SK-N-SH (cell line): ENCODE measurements around the gene IQCE. TPM values are rescaled to one million over a fixed set of nuclear protein-coding genes. Genes with fewer than 3 reads are reported as not detected.

ENCODE experiments used
- CTCF ChIA-PET: fragments of 300-600, 350-600 bp; formaldehyde crosslinking; extraction: SDS; loops from one replicate; lab custom pipeline; 2021; lab: Yijun Ruan, JAX
- POLR2A ChIA-PET: fragments of 350-600 bp; sonication (Branson Sonifier 250); formaldehyde crosslinking; extraction: SDS; loops from one replicate; lab custom pipeline; 2020; ENCODE audit warnings: antibody characterized with exemption, inconsistent platforms; lab: Yijun Ruan, JAX
- DNase-seq: peaks from one replicate; pipeline ENCODE4 v3.0.0; 2012
- H2AFZ ChIP-seq: fragments of 200-600 bp; sonication (generic); 2 replicates; pipeline ENCODE4 v1.8.1; 2016; ENCODE audit warnings: antibody characterized with exemption, mild to moderate bottlenecking, low read depth
- H3F3A ChIP-seq: fragments of 200-600 bp; sonication (generic); replicated peaks from 2 replicates; pipeline ENCODE3; 2016; ENCODE audit warnings: antibody characterized with exemption, mild to moderate bottlenecking; ENCODE audit not compliant: insufficient read depth
- H3K27ac ChIP-seq, 2 experiments: fragments of 200-500 bp in 1 of 2; fragments of 200-600 bp in 1 of 2; sonication (Bioruptor generic) in 1 of 2; sonication (generic), shearing (Covaris generic) in 1 of 2; 2 replicates each; pipeline versions ENCODE4 v1.5.1 to v1.6.1; 2014 to 2016; ENCODE audit warnings: low read depth in 2 of 2, inconsistent platforms in 1 of 2, low read length in 1 of 2, mild to moderate bottlenecking in 1 of 2, mixed read lengths in 1 of 2
- H3K27me3 ChIP-seq: fragments of 200-600 bp; sonication (generic), shearing (Covaris generic); 2 replicates; pipeline ENCODE4 v1.6.1; 2016; ENCODE audit warnings: mixed run types; ENCODE audit not compliant: insufficient read depth
- H3K36me3 ChIP-seq, 2 experiments: fragments of 200-500 bp in 1 of 2; fragments of 200-600 bp in 1 of 2; sonication (Bioruptor generic) in 1 of 2; sonication (generic) in 1 of 2; replicated peaks in 1 of 2; 2 replicates each; pipeline versions ENCODE3 to v1.5.1; 2014 to 2016; ENCODE audit warnings: low read length in 1 of 2, mild to moderate bottlenecking in 1 of 2; ENCODE audit not compliant: insufficient read depth in 2 of 2, control insufficient read depth in 1 of 2
- H3K4me1 ChIP-seq, 2 experiments: fragments of 200-500 bp in 1 of 2; fragments of 200-600 bp in 1 of 2; sonication (Bioruptor generic) in 1 of 2; sonication (generic), shearing (Covaris generic) in 1 of 2; 2 replicates each; pipeline versions ENCODE4 v1.5.1 to v1.6.1; 2014 to 2016; ENCODE audit warnings: low read depth in 1 of 2, low read length in 1 of 2, mixed run types in 1 of 2; ENCODE audit not compliant: insufficient read depth in 2 of 2, control insufficient read depth in 1 of 2
- H3K4me2 ChIP-seq: fragments of 200-600 bp; sonication (generic), shearing (Covaris generic); 2 replicates; pipeline ENCODE4 v1.6.1; 2017; ENCODE audit warnings: mixed run types
- H3K4me3 ChIP-seq, 2 experiments: fragments of 200-500 bp in 1 of 2; fragments of 200-600 bp in 1 of 2; sonication (Bioruptor generic) in 1 of 2; sonication (generic), shearing (Covaris generic) in 1 of 2; 2 replicates each; pipeline versions ENCODE4 v1.5.1 to v1.8.1; 2014 to 2016; ENCODE audit warnings: low read depth in 2 of 2, inconsistent platforms in 1 of 2, low read length in 1 of 2, mild to moderate bottlenecking in 1 of 2, mixed read lengths in 1 of 2, moderate library complexity in 1 of 2
- H3K79me2 ChIP-seq: fragments of 200-600 bp; sonication (generic); 2 replicates; pipeline ENCODE4 v1.8.1; 2017; ENCODE audit warnings: mild to moderate bottlenecking; ENCODE audit not compliant: insufficient read depth
- H3K9ac ChIP-seq: fragments of 200-600 bp; sonication (generic); 2 replicates; pipeline ENCODE4 v1.6.1; 2017; ENCODE audit warnings: mixed run types
- H3K9me2 ChIP-seq: fragments of 200-600 bp; sonication (generic); 2 replicates; pipeline ENCODE4 v1.6.1; 2017; ENCODE audit warnings: mixed run types
- H3K9me3 ChIP-seq: fragments of 200-600 bp; sonication (generic); 2 replicates; pipeline ENCODE4 v1.6.1; 2017; ENCODE audit warnings: mixed run types, mild to moderate bottlenecking, moderate library complexity
- H4K20me1 ChIP-seq: fragments of 200-600 bp; sonication (generic); 2 replicates; pipeline ENCODE4 v1.6.1; 2017; ENCODE audit warnings: mild to moderate bottlenecking, mixed run types; ENCODE audit not compliant: insufficient read depth
- CTCF ChIP-seq: fragments of 200-600 bp; sonication (generic); IDR thresholded peaks from 2 replicates; pipeline ENCODE4 v1.6.1; 2017; ENCODE audit warnings: antibody characterized with exemption, mild to moderate bottlenecking, moderate library complexity
- ELF1 ChIP-seq: IDR thresholded peaks from 2 replicates; pipeline ENCODE4 v1.4.0; 2012
- JUND ChIP-seq: IDR thresholded peaks from 2 replicates; pipeline ENCODE4 v1.4.0; 2012
- MXI1 ChIP-seq: IDR thresholded peaks from 2 replicates; pipeline ENCODE4 v1.6.1; 2012; ENCODE audit warnings: mild to moderate bottlenecking, low read depth, low read length, improper control_type of control experiment
- NFIC ChIP-seq: IDR thresholded peaks from 2 replicates; pipeline ENCODE4 v1.4.0; 2012; ENCODE audit warnings: borderline replicate concordance
- NRF1 ChIP-seq: IDR thresholded peaks from 2 replicates; pipeline ENCODE4 v1.6.1; 2012; ENCODE audit warnings: low read depth, mild to moderate bottlenecking, low read length
- PBX3 ChIP-seq: IDR thresholded peaks from 2 replicates; pipeline ENCODE4; 2012
- RFX5 ChIP-seq: IDR thresholded peaks from 2 replicates; pipeline ENCODE4 v1.6.1; 2012; ENCODE audit warnings: mild to moderate bottlenecking, improper control_type of control experiment, low read length
- RXRA ChIP-seq: IDR thresholded peaks from 2 replicates; pipeline ENCODE4 v1.4.0; 2012; ENCODE audit warnings: low read depth, mild to moderate bottlenecking, borderline replicate concordance
- TEAD4 ChIP-seq: IDR thresholded peaks from 2 replicates; pipeline ENCODE4 v1.4.0; 2012; ENCODE audit warnings: mild to moderate bottlenecking, borderline replicate concordance; ENCODE audit not compliant: insufficient read depth
- USF1 ChIP-seq: IDR thresholded peaks from 2 replicates; pipeline ENCODE4 v1.4.0; 2012; ENCODE audit warnings: low read depth, borderline replicate concordance
- USF2 ChIP-seq: fragments of 150-350 bp; IDR thresholded peaks from 2 replicates; pipeline ENCODE4 v1.6.1; 2017; ENCODE audit warnings: antibody characterized with exemption, low read length, low read depth, borderline replicate concordance
- WGBS: methylation state at CpG from one replicate; pipeline ENCODE4 v1.1.6; 2017; ENCODE audit warnings: low lambda C conversion rate; 5-methylcytosine and 5-hydroxymethylcytosine counted together
- polyA plus RNA-seq, 3 experiments: library from polyadenylated mRNA; depleted of rRNA; stranded (reverse); fragments of >200 nt; gene quantifications; 2 replicates each; pipeline ENCODE4 v1.2.3, GENCODE V29; 2012

Gene IQCE
- polyA plus RNA-seq, 1 of the 3 experiments (the other 2 are of a cell fraction) = 14.4 TPM

- WGBS = 92% methylated on average over 10 of the region's 15 CpGs
- ChIA-PET CTCF (interaction anchor here (1.0 to 2.0 kb wide), 3 partner anchors 10 to 36 kb away, joined by 3 to 8 read pairs (median 5); no protein-coding TSS in a partner anchor), POLR2A (interaction anchor here (0.9 to 1.5 kb wide), 2 partner anchors 10 to 13 kb away, joined by 3 to 8 read pairs; no protein-coding TSS in a partner anchor)
- H3K4me1 ChIP-seq = peaks cover 35 to 77% of the 10 kb centered on the region in 2 experiments; a peak in 3 of 4 replicates
- H3F3A ChIP-seq = peaks cover 12% of the 10 kb centered on the region
- H4K20me1 ChIP-seq = peaks cover 75% of the 10 kb centered on the region
- TF ChIP-seq USF2 (no peak), NFIC (no peak), JUND (no peak), USF1 (no peak)
- H3K4me2 ChIP-seq = peak overlapping the region; percentile 98; the same call in 1 of the 2 replicates
- H3K4me3 ChIP-seq = no peak overlapping the region
- no peak for DNase-seq
- H3K27ac ChIP-seq = peak overlapping the region; percentile 92 to 95; a peak in 2 of 4 replicates
- H3K27me3 ChIP-seq = no peaks in the 10 kb centered on the region
- H3K36me3 ChIP-seq = peaks cover 0 to 21% of the 10 kb centered on the region in 2 experiments
- H2AFZ ChIP-seq = no peak overlapping the region
- H3K9me2 ChIP-seq = no peaks in the 10 kb centered on the region
- H3K9ac ChIP-seq = no peak overlapping the region
- no peaks in the 10 kb centered on the region for H3K9me3 ChIP-seq
- peaks cover 83% of the 10 kb centered on the region for H3K79me2 ChIP-seq
Observed at GRCh38 chr7:2635148-2635668, 76.4 kb downstream of the IQCE start.

GRCh38 chr7:2635810-2636701 is 77.3 kb downstream of the IQCE start:
- Histone ChIP-seq H3F3A (peaks cover 9% of the 10 kb centered on the region), H3K27ac (peak overlapping the region in 1 of 2 experiments; percentile 95; a peak in 1 of 4 replicates), H3K9me2 (no peaks in the 10 kb centered on the region), H3K4me1 (peaks cover 44 to 82% of the 10 kb centered on the region in 2 experiments), H3K79me2 (peaks cover 92% of the 10 kb centered on the region), H3K4me2 (no peak overlapping the region), H3K4me3 (no peak overlapping the region), H3K9me3 (no peaks in the 10 kb centered on the region), H4K20me1 (peaks cover 83% of the 10 kb centered on the region), H3K9ac (no peak overlapping the region), H3K27me3 (no peaks in the 10 kb centered on the region), H3K36me3 (peaks cover 0 to 21% of the 10 kb centered on the region in 2 experiments), H2AFZ (no peak overlapping the region)
- 85% methylated on average over 22 of the region's 22 CpGs for WGBS
- POLR2A ChIA-PET = interaction anchor here (1.5 kb wide), 1 partner anchor 9 kb away, joined by 8 read pairs; no protein-coding TSS in a partner anchor
- no peak for DNase-seq
- TF ChIP-seq USF2 (no peak), RXRA (no peak), PBX3 (no peak), TEAD4 (no peak), NRF1 (no peak), RFX5 (no peak), MXI1 (no peak), CTCF (no peak), ELF1 (no peak)
- CTCF ChIA-PET = interaction anchor here (0.8 to 2.0 kb wide), 6 partner anchors 9 to 158 kb away, joined by 3 to 8 read pairs (median 4); no protein-coding TSS in a partner anchor
